Lower leg skin (tissue), 3 donors: ENCODE results near the gene KCNC3.

Experiments
- POLR2A ChIP-seq, 2 donors: fragments of 450-650 bp; IDR thresholded peaks; one replicate each; pipeline ENCODE4 v1.6.1; 2016 to 2017; ENCODE audit warnings: antibody characterized with exemption in 2 of 2, mild to moderate bottlenecking in 1 of 2, moderate library complexity in 1 of 2
- TF ChIP-seq, protein P1 (sequence below), 3 donors: fragments of 450-650 bp; IDR thresholded peaks; one replicate each; pipeline ENCODE4 v1.5.1; 2016; ENCODE audit warnings: antibody characterized with exemption in 3 of 3, mild to moderate bottlenecking in 3 of 3, moderate library complexity in 2 of 3

DNA sequence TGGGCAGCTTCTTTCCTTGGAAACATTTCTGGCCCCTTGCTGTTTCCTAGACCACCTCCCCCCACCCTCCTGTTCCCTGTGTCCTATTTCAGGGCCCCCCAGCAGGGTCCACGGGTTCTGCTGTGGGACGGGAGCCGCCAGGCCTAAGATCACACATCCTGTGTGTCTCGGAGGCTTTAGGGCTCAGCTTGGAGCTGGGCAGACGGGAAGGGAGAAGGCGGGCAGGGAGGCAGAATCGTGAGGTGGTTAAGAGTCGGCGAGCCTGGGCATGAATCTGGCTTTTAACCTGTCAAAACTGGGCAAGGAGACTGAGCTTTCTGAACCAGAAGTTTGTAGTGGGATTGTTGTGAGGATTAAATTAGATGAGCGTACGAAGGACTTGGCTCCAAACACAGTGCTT, 4.8 kb downstream of the KCNC3 start:
- TF ChIP-seq, protein P1, sequence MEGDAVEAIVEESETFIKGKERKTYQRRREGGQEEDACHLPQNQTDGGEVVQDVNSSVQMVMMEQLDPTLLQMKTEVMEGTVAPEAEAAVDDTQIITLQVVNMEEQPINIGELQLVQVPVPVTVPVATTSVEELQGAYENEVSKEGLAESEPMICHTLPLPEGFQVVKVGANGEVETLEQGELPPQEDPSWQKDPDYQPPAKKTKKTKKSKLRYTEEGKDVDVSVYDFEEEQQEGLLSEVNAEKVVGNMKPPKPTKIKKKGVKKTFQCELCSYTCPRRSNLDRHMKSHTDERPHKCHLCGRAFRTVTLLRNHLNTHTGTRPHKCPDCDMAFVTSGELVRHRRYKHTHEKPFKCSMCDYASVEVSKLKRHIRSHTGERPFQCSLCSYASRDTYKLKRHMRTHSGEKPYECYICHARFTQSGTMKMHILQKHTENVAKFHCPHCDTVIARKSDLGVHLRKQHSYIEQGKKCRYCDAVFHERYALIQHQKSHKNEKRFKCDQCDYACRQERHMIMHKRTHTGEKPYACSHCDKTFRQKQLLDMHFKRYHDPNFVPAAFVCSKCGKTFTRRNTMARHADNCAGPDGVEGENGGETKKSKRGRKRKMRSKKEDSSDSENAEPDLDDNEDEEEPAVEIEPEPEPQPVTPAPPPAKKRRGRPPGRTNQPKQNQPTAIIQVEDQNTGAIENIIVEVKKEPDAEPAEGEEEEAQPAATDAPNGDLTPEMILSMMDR (IDR thresholded peaks at IDR 0.05) = no peak
- TF ChIP-seq POLR2A (IDR thresholded peaks at IDR 0.05) = no peak
